DND-41 (cell line): ENCODE data around the gene SIL1.

Experiments
- EZH2 ChIP-seq: IDR thresholded peaks from 3 replicates; pipeline ENCODE4 v1.6.1; 2012; ENCODE audit warnings: borderline replicate concordance, low read depth, mild to moderate bottlenecking, moderate library complexity, low read length, inconsistent platforms; ENCODE audit not compliant: severe bottlenecking
- TF ChIP-seq, protein P1 (sequence below): IDR thresholded peaks from 2 replicates; pipeline ENCODE4 v1.5.1; 2012; ENCODE audit warnings: borderline replicate concordance, low read length, moderate library complexity, mild to moderate bottlenecking; ENCODE audit not compliant: poor library complexity, severe bottlenecking; ENCODE audit errors: extremely low read depth

DNA sequence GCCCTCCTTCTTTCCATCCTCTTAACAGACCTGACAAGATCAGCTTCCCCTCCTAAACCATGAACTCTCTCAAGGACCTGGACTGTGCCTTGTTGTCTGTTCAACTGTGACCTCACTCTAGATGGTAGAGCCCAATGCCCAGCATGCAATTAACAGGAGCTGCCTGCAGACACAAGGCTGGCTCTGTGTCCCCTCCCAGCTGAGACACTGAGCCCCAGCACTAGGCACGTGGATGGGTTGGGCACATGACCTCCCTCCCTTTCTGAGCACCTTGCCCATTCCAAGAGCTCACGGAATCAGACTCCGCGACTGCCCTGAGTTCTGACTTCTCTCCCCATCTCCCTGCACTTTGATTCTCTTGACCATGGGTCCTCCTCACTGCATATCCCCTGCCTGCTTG, 229.6 kb downstream of the SIL1 start:
- TF ChIP-seq, protein P1, sequence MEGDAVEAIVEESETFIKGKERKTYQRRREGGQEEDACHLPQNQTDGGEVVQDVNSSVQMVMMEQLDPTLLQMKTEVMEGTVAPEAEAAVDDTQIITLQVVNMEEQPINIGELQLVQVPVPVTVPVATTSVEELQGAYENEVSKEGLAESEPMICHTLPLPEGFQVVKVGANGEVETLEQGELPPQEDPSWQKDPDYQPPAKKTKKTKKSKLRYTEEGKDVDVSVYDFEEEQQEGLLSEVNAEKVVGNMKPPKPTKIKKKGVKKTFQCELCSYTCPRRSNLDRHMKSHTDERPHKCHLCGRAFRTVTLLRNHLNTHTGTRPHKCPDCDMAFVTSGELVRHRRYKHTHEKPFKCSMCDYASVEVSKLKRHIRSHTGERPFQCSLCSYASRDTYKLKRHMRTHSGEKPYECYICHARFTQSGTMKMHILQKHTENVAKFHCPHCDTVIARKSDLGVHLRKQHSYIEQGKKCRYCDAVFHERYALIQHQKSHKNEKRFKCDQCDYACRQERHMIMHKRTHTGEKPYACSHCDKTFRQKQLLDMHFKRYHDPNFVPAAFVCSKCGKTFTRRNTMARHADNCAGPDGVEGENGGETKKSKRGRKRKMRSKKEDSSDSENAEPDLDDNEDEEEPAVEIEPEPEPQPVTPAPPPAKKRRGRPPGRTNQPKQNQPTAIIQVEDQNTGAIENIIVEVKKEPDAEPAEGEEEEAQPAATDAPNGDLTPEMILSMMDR, result no peak
- TF ChIP-seq EZH2, result no peak
